Measurements from ENCODE around the gene WNT8B. TPM values are rescaled to one million over a fixed set of nuclear protein-coding genes. Genes with fewer than 3 reads are reported as not detected.
A peak's percentile ranks its signal among the peaks of the same experiment; 100 is the strongest.

Gene WNT8B
- total and polyA plus RNA-seq, 2 of the 13 experiments (the other 11 are each of a cell fraction or from before 2014, with no cell fraction given), result 0.07 to 0.20 TPM

DNA sequence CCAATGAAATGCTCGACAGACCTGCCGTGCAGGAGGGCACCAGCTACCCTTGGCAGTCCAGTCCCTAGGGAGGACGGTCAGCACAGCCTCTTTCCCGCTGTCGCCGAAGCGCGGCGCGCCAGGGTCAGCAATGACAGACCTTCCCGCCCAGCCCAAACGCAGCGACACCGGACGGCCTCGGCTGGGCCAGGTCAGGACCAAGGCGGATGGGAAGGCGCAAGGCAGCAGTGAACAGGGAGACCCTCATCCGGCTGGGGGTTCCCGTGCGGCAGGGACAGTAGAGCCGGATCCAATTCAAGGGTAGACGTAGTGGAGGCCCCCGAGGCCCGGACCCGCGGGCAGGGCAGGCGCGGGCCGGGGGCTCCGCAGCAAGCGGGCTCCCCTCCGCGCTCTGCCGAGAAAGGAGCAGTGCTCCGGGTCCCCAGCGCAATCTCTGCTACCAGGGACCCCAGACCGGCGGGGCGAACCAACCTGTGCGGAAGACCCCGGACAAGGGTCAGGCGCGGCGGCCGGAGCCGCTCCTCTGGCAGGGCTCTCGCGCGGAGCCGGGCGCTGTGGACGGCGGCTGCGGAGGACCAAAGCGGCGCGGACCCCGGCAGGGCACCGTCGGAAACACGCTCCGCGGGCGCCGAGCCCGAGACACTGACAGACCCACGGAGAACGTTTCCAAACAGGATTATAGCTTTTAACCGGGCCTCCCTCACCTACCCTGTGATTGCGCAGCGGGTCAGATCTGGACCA lies 56.7 kb downstream of the WNT8B start, which contains the start of gene SEC31B (continued):
- TF ChIP-seq, protein P1, sequence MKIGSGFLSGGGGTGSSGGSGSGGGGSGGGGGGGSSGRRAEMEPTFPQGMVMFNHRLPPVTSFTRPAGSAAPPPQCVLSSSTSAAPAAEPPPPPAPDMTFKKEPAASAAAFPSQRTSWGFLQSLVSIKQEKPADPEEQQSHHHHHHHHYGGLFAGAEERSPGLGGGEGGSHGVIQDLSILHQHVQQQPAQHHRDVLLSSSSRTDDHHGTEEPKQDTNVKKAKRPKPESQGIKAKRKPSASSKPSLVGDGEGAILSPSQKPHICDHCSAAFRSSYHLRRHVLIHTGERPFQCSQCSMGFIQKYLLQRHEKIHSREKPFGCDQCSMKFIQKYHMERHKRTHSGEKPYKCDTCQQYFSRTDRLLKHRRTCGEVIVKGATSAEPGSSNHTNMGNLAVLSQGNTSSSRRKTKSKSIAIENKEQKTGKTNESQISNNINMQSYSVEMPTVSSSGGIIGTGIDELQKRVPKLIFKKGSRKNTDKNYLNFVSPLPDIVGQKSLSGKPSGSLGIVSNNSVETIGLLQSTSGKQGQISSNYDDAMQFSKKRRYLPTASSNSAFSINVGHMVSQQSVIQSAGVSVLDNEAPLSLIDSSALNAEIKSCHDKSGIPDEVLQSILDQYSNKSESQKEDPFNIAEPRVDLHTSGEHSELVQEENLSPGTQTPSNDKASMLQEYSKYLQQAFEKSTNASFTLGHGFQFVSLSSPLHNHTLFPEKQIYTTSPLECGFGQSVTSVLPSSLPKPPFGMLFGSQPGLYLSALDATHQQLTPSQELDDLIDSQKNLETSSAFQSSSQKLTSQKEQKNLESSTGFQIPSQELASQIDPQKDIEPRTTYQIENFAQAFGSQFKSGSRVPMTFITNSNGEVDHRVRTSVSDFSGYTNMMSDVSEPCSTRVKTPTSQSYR (CRISPR knock-in tag; IDR thresholded peaks at IDR 0.05; ENCODE audit: borderline replicate concordance), result no peak
- TF ChIP-seq, protein P2, sequence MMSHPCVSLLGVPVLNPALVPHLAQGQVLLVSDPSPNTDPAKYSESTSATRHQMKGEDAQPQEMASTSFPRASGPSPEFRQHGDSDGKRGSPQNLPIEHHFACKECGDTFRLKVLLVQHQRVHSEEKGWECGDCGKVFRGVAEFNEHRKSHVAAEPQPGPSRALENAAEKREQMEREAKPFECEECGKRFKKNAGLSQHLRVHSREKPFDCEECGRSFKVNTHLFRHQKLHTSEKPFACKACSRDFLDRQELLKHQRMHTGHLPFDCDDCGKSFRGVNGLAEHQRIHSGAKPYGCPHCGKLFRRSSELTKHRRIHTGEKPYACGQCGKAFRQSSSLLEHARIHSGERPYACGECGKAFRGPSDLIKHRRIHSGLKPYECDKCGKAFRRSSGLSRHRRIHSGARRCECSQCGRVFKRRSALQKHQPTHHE (CRISPR knock-in tag; IDR thresholded peaks at IDR 0.05; ENCODE audit: borderline replicate concordance), result peak; percentile 51; the same call in 1 of the 2 replicates
- TF ChIP-seq, protein P3, sequence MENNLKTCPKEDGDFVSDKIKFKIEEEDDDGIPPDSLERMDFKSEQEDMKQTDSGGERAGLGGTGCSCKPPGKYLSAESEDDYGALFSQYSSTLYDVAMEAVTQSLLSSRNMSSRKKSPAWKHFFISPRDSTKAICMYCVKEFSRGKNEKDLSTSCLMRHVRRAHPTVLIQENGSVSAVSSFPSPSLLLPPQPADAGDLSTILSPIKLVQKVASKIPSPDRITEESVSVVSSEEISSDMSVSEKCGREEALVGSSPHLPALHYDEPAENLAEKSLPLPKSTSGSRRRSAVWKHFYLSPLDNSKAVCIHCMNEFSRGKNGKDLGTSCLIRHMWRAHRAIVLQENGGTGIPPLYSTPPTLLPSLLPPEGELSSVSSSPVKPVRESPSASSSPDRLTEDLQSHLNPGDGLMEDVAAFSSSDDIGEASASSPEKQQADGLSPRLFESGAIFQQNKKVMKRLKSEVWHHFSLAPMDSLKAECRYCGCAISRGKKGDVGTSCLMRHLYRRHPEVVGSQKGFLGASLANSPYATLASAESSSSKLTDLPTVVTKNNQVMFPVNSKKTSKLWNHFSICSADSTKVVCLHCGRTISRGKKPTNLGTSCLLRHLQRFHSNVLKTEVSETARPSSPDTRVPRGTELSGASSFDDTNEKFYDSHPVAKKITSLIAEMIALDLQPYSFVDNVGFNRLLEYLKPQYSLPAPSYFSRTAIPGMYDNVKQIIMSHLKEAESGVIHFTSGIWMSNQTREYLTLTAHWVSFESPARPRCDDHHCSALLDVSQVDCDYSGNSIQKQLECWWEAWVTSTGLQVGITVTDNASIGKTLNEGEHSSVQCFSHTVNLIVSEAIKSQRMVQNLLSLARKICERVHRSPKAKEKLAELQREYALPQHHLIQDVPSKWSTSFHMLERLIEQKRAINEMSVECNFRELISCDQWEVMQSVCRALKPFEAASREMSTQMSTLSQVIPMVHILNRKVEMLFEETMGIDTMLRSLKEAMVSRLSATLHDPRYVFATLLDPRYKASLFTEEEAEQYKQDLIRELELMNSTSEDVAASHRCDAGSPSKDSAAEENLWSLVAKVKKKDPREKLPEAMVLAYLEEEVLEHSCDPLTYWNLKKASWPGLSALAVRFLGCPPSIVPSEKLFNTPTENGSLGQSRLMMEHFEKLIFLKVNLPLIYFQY (CRISPR knock-in tag; IDR thresholded peaks at IDR 0.05; ENCODE audit: borderline replicate concordance), result peak; percentile 98
- TF ChIP-seq ZNF777 (CRISPR knock-in tag; IDR thresholded peaks at IDR 0.05), result peak; percentile 88
- peak; percentile 58; the same call in 1 of the 2 replicates for TF ChIP-seq ZNF768 (CRISPR knock-in tag; IDR thresholded peaks at IDR 0.05)
- no peak for TF ChIP-seq ZSCAN25 (CRISPR knock-in tag; IDR thresholded peaks at IDR 0.05)
- TF ChIP-seq AHR (CRISPR knock-in tag; IDR thresholded peaks at IDR 0.05), result 0 out of 2 replicates have a peak, but pooled peaks have one; percentile 19
- TF ChIP-seq RXRA (CRISPR knock-in tag; IDR thresholded peaks at IDR 0.05), result peak; percentile 35; the same call in 1 of the 2 replicates
- TF ChIP-seq NR2F6 (IDR thresholded peaks at IDR 0.05), result no peak
- peak; percentile 47; the same call in 1 of the 2 replicates for TF ChIP-seq NR2F6 (CRISPR knock-in tag; IDR thresholded peaks at IDR 0.05)
- peak; percentile 75; the same call in 1 of the 2 replicates for TF ChIP-seq ZNF333 (CRISPR knock-in tag; IDR thresholded peaks at IDR 0.05; ENCODE audit: borderline replicate concordance)
- peak; percentile 57; the same call in 1 of the 2 replicates for TF ChIP-seq SRY (CRISPR knock-in tag; IDR thresholded peaks at IDR 0.05)
- TF ChIP-seq ZNF331 (CRISPR knock-in tag; IDR thresholded peaks at IDR 0.05), result peak; percentile 25; the same call in 1 of the 2 replicates
- peak; percentile 56; the same call in 1 of the 2 replicates for TF ChIP-seq ZNF605 (CRISPR knock-in tag; IDR thresholded peaks at IDR 0.05)
- no peak for TF ChIP-seq GLI4 (CRISPR knock-in tag; IDR thresholded peaks at IDR 0.05; ENCODE audit: borderline replicate concordance)
- TF ChIP-seq HIVEP1 (CRISPR knock-in tag; IDR thresholded peaks at IDR 0.05), result peak; percentile 46; the same call in 1 of the 2 replicates
- TF ChIP-seq, protein P4, sequence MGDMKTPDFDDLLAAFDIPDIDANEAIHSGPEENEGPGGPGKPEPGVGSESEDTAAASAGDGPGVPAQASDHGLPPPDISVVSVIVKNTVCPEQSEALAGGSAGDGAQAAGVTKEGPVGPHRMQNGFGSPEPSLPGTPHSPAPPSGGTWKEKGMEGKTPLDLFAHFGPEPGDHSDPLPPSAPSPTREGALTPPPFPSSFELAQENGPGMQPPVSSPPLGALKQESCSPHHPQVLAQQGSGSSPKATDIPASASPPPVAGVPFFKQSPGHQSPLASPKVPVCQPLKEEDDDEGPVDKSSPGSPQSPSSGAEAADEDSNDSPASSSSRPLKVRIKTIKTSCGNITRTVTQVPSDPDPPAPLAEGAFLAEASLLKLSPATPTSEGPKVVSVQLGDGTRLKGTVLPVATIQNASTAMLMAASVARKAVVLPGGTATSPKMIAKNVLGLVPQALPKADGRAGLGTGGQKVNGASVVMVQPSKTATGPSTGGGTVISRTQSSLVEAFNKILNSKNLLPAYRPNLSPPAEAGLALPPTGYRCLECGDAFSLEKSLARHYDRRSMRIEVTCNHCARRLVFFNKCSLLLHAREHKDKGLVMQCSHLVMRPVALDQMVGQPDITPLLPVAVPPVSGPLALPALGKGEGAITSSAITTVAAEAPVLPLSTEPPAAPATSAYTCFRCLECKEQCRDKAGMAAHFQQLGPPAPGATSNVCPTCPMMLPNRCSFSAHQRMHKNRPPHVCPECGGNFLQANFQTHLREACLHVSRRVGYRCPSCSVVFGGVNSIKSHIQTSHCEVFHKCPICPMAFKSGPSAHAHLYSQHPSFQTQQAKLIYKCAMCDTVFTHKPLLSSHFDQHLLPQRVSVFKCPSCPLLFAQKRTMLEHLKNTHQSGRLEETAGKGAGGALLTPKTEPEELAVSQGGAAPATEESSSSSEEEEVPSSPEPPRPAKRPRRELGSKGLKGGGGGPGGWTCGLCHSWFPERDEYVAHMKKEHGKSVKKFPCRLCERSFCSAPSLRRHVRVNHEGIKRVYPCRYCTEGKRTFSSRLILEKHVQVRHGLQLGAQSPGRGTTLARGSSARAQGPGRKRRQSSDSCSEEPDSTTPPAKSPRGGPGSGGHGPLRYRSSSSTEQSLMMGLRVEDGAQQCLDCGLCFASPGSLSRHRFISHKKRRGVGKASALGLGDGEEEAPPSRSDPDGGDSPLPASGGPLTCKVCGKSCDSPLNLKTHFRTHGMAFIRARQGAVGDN (CRISPR knock-in tag; IDR thresholded peaks at IDR 0.05), result peak; percentile 93

Data from HepG2 (cell line).